CD8-positive, alpha-beta memory T cell (primary cell): ENCODE data around the gene ADK. TPM values are rescaled to one million over a fixed set of nuclear protein-coding genes. Genes with fewer than 3 reads are reported as not detected.
A peak's percentile ranks its signal among the peaks of the same experiment; 100 is the strongest.

ENCODE experiments used
- CTCF ChIA-PET: fragments of 350-600 bp; sonication (Branson Sonifier 250); formaldehyde crosslinking; loops from one replicate; lab custom pipeline; 2021; ENCODE audit warnings: antibody characterized with exemption; lab: Charles Lee
- POLR2A ChIA-PET: fragments of 350-600 bp; sonication (Branson Sonifier 250); formaldehyde crosslinking; loops from one replicate; lab custom pipeline; 2021; ENCODE audit warnings: antibody characterized with exemption; lab: Charles Lee
- DNase-seq, 5 donors: peaks; one replicate each; pipeline versions ENCODE4 v3.0.0 to v3.0.0-alpha.2; 2020 to 2022; ENCODE audit warnings: mixed read lengths in 1 of 5
- H3K27ac ChIP-seq: one replicate; pipeline ENCODE4 v1.7.0; 2013; ENCODE audit warnings: low read depth, mild to moderate bottlenecking, low read length, moderate library complexity
- H3K27me3 ChIP-seq: 2 replicates; pipeline ENCODE4 v1.7.0; 2013; ENCODE audit warnings: low read length, mild to moderate bottlenecking; ENCODE audit not compliant: insufficient read depth, poor library complexity, severe bottlenecking
- H3K36me3 ChIP-seq: 2 replicates; pipeline ENCODE4 v1.7.0; 2013; ENCODE audit warnings: mild to moderate bottlenecking, low read length, moderate library complexity; ENCODE audit not compliant: insufficient read depth
- H3K4me1 ChIP-seq: 2 replicates; pipeline ENCODE4 v1.7.0; 2013; ENCODE audit warnings: mild to moderate bottlenecking, low read length, moderate library complexity; ENCODE audit not compliant: insufficient read depth
- H3K4me3 ChIP-seq: 2 replicates; pipeline ENCODE4 v1.7.0; 2013; ENCODE audit warnings: mild to moderate bottlenecking, low read length
- H3K9me3 ChIP-seq: 2 replicates; pipeline ENCODE4 v1.7.0; 2013; ENCODE audit warnings: mild to moderate bottlenecking, low read length
- H3K27ac Mint-ChIP-seq, 8 donors: one replicate each; pipeline ENCODE4 v1.8.0; 2020 to 2021; ENCODE audit warnings: mixed read lengths in 8 of 8, mild to moderate bottlenecking in 6 of 8, inconsistent platforms in 3 of 8, moderate library complexity in 3 of 8
- H3K27me3 Mint-ChIP-seq, 2 donors: one replicate each; pipeline ENCODE4 v1.8.0; 2020 to 2021; ENCODE audit warnings: mixed read lengths in 2 of 2, mild to moderate bottlenecking in 1 of 2, moderate library complexity in 1 of 2
- H3K36me3 Mint-ChIP-seq, 3 donors: one replicate each; pipeline ENCODE4 v1.8.0; 2020 to 2021; ENCODE audit warnings: mixed read lengths in 3 of 3, inconsistent platforms in 1 of 3, mild to moderate bottlenecking in 1 of 3
- H3K4me1 Mint-ChIP-seq, 3 donors: one replicate each; pipeline ENCODE4 v1.8.0; 2020 to 2021; ENCODE audit warnings: mixed read lengths in 3 of 3, inconsistent platforms in 1 of 3, mild to moderate bottlenecking in 1 of 3
- H3K4me3 Mint-ChIP-seq, 7 donors: one replicate each; pipeline ENCODE4 v1.8.0; 2020 to 2021; ENCODE audit warnings: mixed read lengths in 7 of 7, mild to moderate bottlenecking in 6 of 7, moderate library complexity in 4 of 7, inconsistent platforms in 2 of 7
- H3K9me3 Mint-ChIP-seq, 5 donors: one replicate each; pipeline ENCODE4 v1.8.0; 2020 to 2022; ENCODE audit warnings: mixed read lengths in 5 of 5, mild to moderate bottlenecking in 3 of 5, moderate library complexity in 2 of 5, inconsistent platforms in 1 of 5
- polyA plus RNA-seq: library from polyadenylated mRNA; unstranded; fragments of 300-500 nt; fragmentation: Illumina TruSeq; gene quantifications from one replicate; pipeline ENCODE4 v1.2.3, GENCODE V29; 2021
- total RNA-seq, 2 experiments: library from RNA; stranded (reverse); gene quantifications; one replicate each; pipeline ENCODE4 v1.2.3, GENCODE V29; 2021

Gene ADK
- total and polyA plus RNA-seq, 3 experiments from 2014 or later = 54.1 to 65.1 (median 64.4) TPM

- H3K4me1 ChIP-seq = peaks cover 55% of the 10 kb centered on the region
- Mint-ChIP-seq H3K9me3 (no peaks in the 10 kb centered on the region), H3K4me1 (peaks cover 51 to 74% (median 73%) of the 10 kb centered on the region in 3 donors), H3K36me3 (peaks cover 0 to 4% (median 2%) of the 10 kb centered on the region in 3 donors), H3K27ac (peak overlapping the region; percentile 68 to 97 (median 90)), H3K27me3 (no peaks in the 10 kb centered on the region), H3K4me3 (peak overlapping the region; percentile 38 to 74 (median 61))
- no peak for DNase-seq
- H3K9me3 ChIP-seq = no peaks in the 10 kb centered on the region
- no peak overlapping the region for H3K27ac ChIP-seq
- ChIA-PET POLR2A (interaction anchor here (0.6 to 2.0 kb wide), 2 partner anchors 8 to 239 kb away, joined by 5 to 10 read pairs; partner anchors contain the start of gene KAT6B), CTCF (no interaction called here)
- H3K4me3 ChIP-seq = no peak overlapping the region
- H3K36me3 ChIP-seq = no peaks in the 10 kb centered on the region
- H3K27me3 ChIP-seq = no peaks in the 10 kb centered on the region
Measured at GRCh38 chr10:74587109-74587854, 436.3 kb downstream of the ADK start.

- POLR2A ChIA-PET = interaction anchor here (0.7 kb wide), 1 partner anchor 60 kb away, joined by 3 read pairs; no protein-coding TSS in a partner anchor
- H3K4me3 Mint-ChIP-seq = peak overlapping the region; percentile 23 to 56 (median 38)
Measured at GRCh38 chr10:74589226-74589673, 438.2 kb downstream of the ADK start.

GRCh38 chr10:74589851-74590250 is 438.8 kb downstream of the ADK start:
- Histone ChIP-seq H3K4me3 (no peak overlapping the region), H3K27ac (no peak overlapping the region), H3K9me3 (no peaks in the 10 kb centered on the region), H3K4me1 (peaks cover 51% of the 10 kb centered on the region), H3K27me3 (no peaks in the 10 kb centered on the region), H3K36me3 (no peaks in the 10 kb centered on the region)
- Mint-ChIP-seq H3K27me3 (no peaks in the 10 kb centered on the region), H3K4me3 (no peak overlapping the region), H3K27ac (peak overlapping the region; percentile 34 to 94 (median 91)), H3K36me3 (peaks cover 0 to 4% (median 2%) of the 10 kb centered on the region in 3 donors), H3K4me1 (peaks cover 42 to 54% (median 54%) of the 10 kb centered on the region in 3 donors), H3K9me3 (no peaks in the 10 kb centered on the region)
- no peak for DNase-seq
- POLR2A ChIA-PET = interaction anchor here (0.7 kb wide), 1 partner anchor 60 kb away, joined by 3 read pairs; no protein-coding TSS in a partner anchor
- CTCF ChIA-PET = no interaction called here

More at GRCh38 chr10:74589226-74589673, 438.2 kb downstream of the ADK start:
- H3K27me3 Mint-ChIP-seq = no peaks in the 10 kb centered on the region
- H3K9me3 ChIP-seq = no peaks in the 10 kb centered on the region
- H3K4me1 ChIP-seq = peaks cover 55% of the 10 kb centered on the region
- H3K27me3 ChIP-seq = no peaks in the 10 kb centered on the region
- peak; percentile 66 to 94 (median 88) for DNase-seq
- peaks cover 0 to 4% (median 2%) of the 10 kb centered on the region in 3 donors for H3K36me3 Mint-ChIP-seq
- H3K27ac ChIP-seq = no peak overlapping the region
- CTCF ChIA-PET = no interaction called here
- H3K36me3 ChIP-seq = no peaks in the 10 kb centered on the region
- H3K4me3 ChIP-seq = no peak overlapping the region
- no peaks in the 10 kb centered on the region for H3K9me3 Mint-ChIP-seq
- H3K27ac Mint-ChIP-seq = peak overlapping the region; percentile 34 to 94 (median 91)
- H3K4me1 Mint-ChIP-seq = peaks cover 46 to 60% (median 60%) of the 10 kb centered on the region in 3 donors

DNA sequence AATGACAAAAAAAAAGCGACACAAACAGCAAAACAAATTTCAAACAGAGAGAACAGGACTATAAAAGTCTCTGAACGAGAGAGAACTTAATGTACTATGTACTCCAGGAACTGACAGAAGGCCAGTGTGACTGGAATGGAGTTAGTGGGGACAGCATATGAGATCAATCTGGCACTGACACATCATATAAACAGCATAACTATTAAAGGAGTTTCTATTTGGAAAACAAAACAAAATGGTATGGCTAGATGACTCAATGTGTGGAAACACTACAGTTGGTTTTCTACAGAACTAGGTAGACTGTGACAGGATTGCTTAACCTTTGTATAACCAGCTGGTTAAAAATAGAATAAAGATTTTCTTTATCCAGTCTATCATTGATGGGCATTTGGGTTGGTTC is 442.4 kb downstream of the ADK start:
- H3K4me1 Mint-ChIP-seq = peaks cover 16 to 28% (median 28%) of the 10 kb centered on the region in 3 donors
- no peaks in the 10 kb centered on the region for H3K9me3 Mint-ChIP-seq
- Histone ChIP-seq H3K4me3 (no peak overlapping the region), H3K4me1 (peaks cover 16% of the 10 kb centered on the region), H3K9me3 (no peaks in the 10 kb centered on the region), H3K27me3 (no peaks in the 10 kb centered on the region), H3K27ac (no peak overlapping the region), H3K36me3 (no peaks in the 10 kb centered on the region)
- DNase-seq = no peak
- H3K27me3 Mint-ChIP-seq = no peaks in the 10 kb centered on the region
- POLR2A ChIA-PET = no interaction called here
- CTCF ChIA-PET = no interaction called here
- H3K36me3 Mint-ChIP-seq = peaks cover 0 to 6% (median 5%) of the 10 kb centered on the region in 3 donors
- H3K4me3 Mint-ChIP-seq = no peak overlapping the region
- peak overlapping the region in 3 of 8 donors; percentile 10 to 54 (median 43) for H3K27ac Mint-ChIP-seq

DNA sequence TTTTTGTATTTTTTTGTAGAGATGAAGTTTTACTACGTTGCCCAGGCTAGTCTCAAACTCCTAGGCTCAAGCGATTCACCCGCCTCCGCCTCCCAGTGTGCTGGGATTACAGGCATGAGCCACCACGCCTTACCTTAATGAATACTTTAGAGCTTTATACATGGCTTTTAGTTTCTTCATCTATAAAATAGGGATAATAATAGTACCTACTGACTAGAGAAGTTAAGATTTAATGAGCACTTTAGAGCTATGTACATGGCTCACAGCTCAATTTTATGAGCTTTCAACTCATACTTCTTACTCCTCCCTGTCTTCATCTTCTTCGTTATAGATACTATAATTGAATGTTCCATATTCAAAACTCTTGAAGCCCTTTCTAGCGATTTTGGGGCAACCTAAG is 445.7 kb downstream of the ADK start:
- Histone ChIP-seq H3K4me3 (no peak overlapping the region), H3K27ac (no peak overlapping the region), H3K9me3 (no peaks in the 10 kb centered on the region), H3K27me3 (no peaks in the 10 kb centered on the region), H3K36me3 (no peaks in the 10 kb centered on the region), H3K4me1 (no peaks in the 10 kb centered on the region)
- H3K27ac Mint-ChIP-seq = peak overlapping the region in 1 of 8 donors; percentile 57
- POLR2A ChIA-PET = no interaction called here
- H3K27me3 Mint-ChIP-seq = no peaks in the 10 kb centered on the region
- no peak for DNase-seq
- H3K4me1 Mint-ChIP-seq = peaks cover 3 to 10% (median 9%) of the 10 kb centered on the region in 3 donors
- H3K4me3 Mint-ChIP-seq = no peak overlapping the region
- H3K9me3 Mint-ChIP-seq = no peaks in the 10 kb centered on the region
- CTCF ChIA-PET = no interaction called here
- H3K36me3 Mint-ChIP-seq = peaks cover 0 to 9% (median 6%) of the 10 kb centered on the region in 3 donors

DNA sequence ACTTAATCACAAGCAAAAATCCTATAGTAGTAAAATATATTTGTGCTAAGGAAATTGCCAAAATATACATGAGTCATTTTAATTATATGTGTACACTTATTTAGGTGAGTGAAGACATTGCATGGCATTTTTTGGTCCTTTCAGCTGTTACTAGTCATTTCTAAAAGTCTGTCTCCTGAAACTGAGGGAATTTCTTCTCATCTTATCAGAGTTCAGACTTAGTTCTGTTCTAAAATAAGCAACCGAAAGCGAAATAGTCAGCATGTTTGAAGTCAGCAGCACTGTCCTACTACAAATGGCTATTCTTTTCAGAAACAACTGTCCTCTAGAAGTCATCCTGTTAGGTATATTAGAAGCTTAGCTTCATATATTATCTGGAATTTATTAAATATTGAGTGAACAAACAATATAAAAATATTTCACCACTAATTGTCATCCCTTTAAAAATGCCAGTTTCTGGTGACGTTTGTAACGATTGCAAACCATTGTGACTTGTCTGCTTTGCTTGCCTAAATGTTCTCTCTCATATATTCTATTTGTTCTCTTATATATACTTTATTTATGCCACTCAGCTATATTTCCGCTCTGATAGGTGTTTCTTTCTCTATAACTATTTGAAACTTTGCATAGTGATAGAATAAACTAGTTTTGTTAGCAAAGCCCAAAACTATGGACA is 448.0 kb downstream of the ADK start:
- peaks cover 3 to 10% (median 9%) of the 10 kb centered on the region in 3 donors for H3K4me1 Mint-ChIP-seq
- no peaks in the 10 kb centered on the region for H3K27me3 Mint-ChIP-seq
- H3K27ac Mint-ChIP-seq = peak overlapping the region in 1 of 8 donors; percentile 40
- Histone ChIP-seq H3K4me3 (no peak overlapping the region), H3K27me3 (no peaks in the 10 kb centered on the region), H3K36me3 (no peaks in the 10 kb centered on the region), H3K9me3 (no peaks in the 10 kb centered on the region), H3K27ac (no peak overlapping the region), H3K4me1 (no peaks in the 10 kb centered on the region)
- H3K36me3 Mint-ChIP-seq = peaks cover 17 to 31% (median 18%) of the 10 kb centered on the region in 3 donors
- DNase-seq = no peak
- no peak overlapping the region for H3K4me3 Mint-ChIP-seq
- ChIA-PET CTCF (no interaction called here), POLR2A (no interaction called here)
- H3K9me3 Mint-ChIP-seq = peaks cover 0 to 5% (median 0%) of the 10 kb centered on the region in 5 donors

DNA sequence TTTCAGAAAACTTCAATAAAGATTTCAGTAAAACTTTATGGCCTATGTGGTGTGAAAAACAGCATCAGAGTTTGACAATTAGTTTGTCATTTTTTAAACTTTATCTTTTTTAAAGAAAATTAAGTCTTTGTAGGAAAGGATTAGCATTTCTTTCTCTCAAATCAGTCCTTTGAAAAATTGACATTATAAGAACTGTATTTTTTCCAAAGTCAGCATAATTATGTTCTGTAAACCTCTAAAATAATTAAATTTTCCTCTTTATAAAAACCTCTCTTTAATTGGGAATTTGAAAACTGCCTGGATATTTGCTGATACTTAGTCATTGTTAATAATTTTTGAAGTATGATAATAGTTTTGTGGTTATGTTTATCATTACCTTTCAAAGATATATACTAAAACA is 448.7 kb downstream of the ADK start:
- ChIA-PET POLR2A (no interaction called here), CTCF (no interaction called here)
- Histone ChIP-seq H3K27ac (no peak overlapping the region), H3K27me3 (no peaks in the 10 kb centered on the region), H3K9me3 (no peaks in the 10 kb centered on the region), H3K4me1 (no peaks in the 10 kb centered on the region), H3K36me3 (no peaks in the 10 kb centered on the region), H3K4me3 (no peak overlapping the region)
- Mint-ChIP-seq H3K4me3 (no peak overlapping the region), H3K36me3 (peaks cover 22 to 36% (median 23%) of the 10 kb centered on the region in 3 donors), H3K9me3 (peaks cover 0 to 5% (median 0%) of the 10 kb centered on the region in 5 donors), H3K27ac (no peak overlapping the region), H3K4me1 (peaks cover 3 to 10% (median 9%) of the 10 kb centered on the region in 3 donors), H3K27me3 (no peaks in the 10 kb centered on the region)
- no peak for DNase-seq
